Inferior parietal cortex (tissue), 1 donor: ENCODE data around the gene AK3.
"Not testable (repeated sequence)": the region's sequence is repeated elsewhere in the genome, so short reads cannot be mapped to it uniquely, and the experiment has no call there.

Source experiments
- DNase-seq: peaks from one replicate; pipeline ENCODE4 v3.0.0-alpha.2; 2016; ENCODE audit errors: extremely low spot score

AK3 gene

DNA sequence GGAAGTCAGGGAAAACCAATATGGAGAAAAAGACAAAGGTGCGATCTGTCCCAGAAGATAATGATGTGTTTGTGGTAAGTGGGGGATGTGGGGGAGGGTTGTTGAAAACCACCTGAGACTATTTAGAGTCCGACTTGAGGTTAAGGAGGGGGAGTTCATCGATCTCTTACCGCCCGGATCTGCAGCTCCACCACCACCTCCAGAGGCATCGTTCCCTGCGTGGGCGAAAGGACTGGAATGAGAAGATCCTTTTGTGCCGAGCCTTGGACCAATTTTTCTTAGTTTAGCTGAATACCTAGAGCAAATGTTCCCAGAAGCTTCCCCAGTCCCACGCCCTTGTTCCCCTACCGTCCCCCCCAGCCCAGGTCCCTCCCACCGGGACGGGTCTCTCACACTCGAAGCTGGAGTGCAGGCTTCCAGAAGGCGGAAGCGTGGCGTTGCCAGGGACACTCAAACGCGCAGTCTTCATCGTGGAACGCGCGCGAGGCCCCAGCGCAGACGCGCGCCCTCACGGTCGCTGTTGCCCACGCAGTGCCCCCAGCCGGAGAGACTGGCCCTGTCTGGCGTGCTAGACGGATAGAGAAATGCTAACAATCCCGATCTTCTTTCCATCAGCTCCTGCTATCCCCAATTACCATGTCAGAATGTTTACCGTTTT is 74.8 kb downstream of the AK3 start, which contains the start of gene SPATA6L:
Gene SPATA6L (minus strand): TSS at position 439 of the 658 bp plus-strand sequence. CDS start 230 bp downstream, at position 209.
- DNase-seq: peak; percentile 56

- peak; percentile 39 for DNase-seq
Observed at GRCh38 chr9:4665357-4665756, 75.6 kb downstream of the AK3 start.

- DNase-seq: peak; percentile 36
Observed at GRCh38 chr9:4663956-4664355, 77.0 kb downstream of the AK3 start.

DNA sequence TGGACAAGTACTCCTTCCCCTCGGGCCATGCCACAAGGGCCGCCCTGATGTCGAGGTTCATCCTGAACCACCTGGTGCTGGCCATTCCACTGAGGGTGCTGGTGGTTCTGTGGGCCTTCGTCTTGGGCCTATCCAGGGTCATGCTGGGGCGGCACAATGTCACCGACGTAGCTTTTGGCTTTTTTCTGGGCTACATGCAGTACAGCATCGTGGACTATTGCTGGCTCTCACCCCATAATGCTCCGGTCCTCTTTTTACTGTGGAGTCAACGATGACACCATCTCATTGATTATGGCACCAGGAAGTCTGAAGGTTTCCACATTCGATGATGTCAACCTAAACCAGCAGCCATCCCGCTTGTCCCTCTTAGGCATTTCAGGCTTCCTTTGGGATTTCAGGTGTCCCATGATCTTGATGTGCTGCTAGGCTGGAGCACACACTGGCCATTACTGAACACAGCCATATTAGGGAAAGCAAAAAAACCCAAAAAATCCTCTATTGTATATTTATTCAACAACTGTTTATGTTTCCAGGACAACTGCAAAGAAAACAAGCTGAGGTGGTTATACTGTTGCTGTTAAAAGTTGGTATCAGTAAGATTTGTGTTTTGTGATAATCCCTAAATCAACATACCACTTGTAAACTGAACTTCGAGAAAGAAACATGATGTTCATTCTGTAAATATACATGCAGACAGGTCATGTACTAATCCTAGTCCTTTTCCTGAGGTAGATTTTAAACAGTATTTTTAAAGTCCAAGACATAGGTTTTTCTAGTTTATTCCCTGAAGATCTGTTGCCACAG is 77.8 kb downstream of the AK3 start:
- DNase-seq: no peak

DNA sequence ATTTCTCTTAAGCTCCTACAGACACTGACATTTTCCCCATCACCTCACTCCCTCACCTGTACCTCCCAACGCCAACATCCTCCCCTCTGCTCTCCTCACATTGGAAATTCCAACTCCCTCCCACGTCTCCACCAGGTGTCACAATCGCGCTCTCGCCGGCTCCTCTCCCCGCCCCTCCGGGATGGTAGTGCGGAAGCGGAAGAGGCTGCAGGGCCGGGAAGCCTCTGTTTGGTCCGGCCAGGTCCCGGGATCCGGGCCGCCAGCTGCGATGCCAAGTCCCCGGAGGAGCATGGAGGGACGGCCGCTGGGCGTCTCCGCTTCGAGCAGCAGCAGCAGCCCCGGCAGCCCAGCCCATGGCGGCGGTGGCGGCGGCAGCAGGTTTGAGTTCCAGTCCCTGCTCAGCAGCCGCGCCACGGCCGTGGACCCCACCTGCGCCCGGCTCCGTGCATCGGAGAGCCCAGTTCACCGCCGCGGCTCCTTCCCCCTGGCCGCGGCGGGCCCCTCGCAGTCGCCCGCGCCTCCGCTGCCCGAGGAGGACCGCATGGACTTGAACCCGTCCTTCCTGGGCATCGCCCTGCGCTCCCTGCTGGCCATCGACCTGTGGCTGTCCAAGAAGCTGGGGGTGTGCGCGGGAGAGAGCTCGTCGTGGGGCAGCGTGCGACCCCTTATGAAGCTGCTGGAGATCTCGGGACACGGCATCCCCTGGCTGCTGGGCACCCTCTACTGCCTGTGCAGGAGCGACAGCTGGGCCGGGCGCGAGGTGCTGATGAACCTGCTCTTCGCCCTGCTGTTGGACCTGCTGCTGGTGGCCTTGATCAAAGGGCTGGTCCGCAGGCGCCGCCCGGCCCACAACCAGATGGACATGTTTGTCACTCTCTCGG is 78.7 kb downstream of the AK3 start, which contains the start of gene PLPP6:
Gene PLPP6 (plus strand): TSS at position 187 of the 881 bp plus-strand sequence. CDS start 82 bp downstream, at position 269.
- DNase-seq: peak; percentile 82

- DNase-seq: no peak
Observed at GRCh38 chr9:4661611-4662010, 79.4 kb downstream of the AK3 start.

GRCh38 chr9:4661165-4661564 is 79.8 kb downstream of the AK3 start:
- no peak for DNase-seq

- DNase-seq: not testable (repeated sequence)
Observed at GRCh38 chr9:4660665-4661064, 80.3 kb downstream of the AK3 start.
